ENCODE data around the gene XRN2.

DNA sequence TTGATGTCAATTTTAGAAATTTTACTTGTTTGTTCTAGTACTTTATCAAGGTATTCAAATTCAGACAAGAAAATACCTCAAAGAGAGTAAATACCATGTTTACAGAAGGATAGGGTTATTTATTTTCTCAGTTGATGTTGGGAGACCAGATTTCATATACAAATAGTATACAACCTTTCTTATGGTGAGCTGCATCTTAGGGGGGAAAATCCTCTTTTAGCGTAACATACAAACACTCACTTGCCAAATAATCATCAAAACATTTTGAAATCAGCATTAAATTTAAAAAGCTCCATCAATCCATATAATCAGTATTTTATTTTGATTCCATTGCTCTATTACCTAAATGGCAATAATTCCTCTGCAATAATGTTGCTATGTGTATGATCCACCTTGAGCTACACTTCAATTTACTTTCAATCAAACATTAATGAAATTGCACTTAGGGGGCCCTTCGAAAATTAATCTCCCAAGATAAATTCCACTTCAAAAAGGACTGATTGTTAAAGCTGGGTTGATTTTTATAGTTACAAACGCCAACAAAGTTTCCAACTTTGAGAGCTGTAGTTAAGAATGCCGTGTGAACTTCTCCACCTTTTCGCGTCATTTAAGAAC, 92.0 kb downstream of the XRN2 start:
- no peak for TF ChIP-seq RFX1 (IDR thresholded peaks at IDR 0.05)
- no peak for TF ChIP-seq EP300 (IDR thresholded peaks at IDR 0.05; ENCODE audit: low read depth in 2 of 2, low read length in 2 of 2)
- TF ChIP-seq EP300 (CRISPR knock-in tag; IDR thresholded peaks at IDR 0.05; ENCODE audit: borderline replicate concordance), result no peak
- TF ChIP-seq, protein P1, sequence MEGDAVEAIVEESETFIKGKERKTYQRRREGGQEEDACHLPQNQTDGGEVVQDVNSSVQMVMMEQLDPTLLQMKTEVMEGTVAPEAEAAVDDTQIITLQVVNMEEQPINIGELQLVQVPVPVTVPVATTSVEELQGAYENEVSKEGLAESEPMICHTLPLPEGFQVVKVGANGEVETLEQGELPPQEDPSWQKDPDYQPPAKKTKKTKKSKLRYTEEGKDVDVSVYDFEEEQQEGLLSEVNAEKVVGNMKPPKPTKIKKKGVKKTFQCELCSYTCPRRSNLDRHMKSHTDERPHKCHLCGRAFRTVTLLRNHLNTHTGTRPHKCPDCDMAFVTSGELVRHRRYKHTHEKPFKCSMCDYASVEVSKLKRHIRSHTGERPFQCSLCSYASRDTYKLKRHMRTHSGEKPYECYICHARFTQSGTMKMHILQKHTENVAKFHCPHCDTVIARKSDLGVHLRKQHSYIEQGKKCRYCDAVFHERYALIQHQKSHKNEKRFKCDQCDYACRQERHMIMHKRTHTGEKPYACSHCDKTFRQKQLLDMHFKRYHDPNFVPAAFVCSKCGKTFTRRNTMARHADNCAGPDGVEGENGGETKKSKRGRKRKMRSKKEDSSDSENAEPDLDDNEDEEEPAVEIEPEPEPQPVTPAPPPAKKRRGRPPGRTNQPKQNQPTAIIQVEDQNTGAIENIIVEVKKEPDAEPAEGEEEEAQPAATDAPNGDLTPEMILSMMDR (CRISPR knock-in tag; IDR thresholded peaks at IDR 0.05), result no peak
- no peak for TF ChIP-seq YEATS2 (CRISPR knock-in tag; IDR thresholded peaks at IDR 0.05; ENCODE audit: borderline replicate concordance)
- TF ChIP-seq HDAC6 (IDR thresholded peaks at IDR 0.05; ENCODE audit: low read depth, low read length), result no peak

Data from HepG2 (cell line).